SHP77 treated with DMSO at 0.1 percent for 48 hours (cell line): Measurements from ENCODE around the gene ZNRF3.

Source experiments
- DNase-seq: peaks from one replicate; lab custom pipeline; 2025; lab: John Stamatoyannopoulos, UW

Gene ZNRF3

DNA sequence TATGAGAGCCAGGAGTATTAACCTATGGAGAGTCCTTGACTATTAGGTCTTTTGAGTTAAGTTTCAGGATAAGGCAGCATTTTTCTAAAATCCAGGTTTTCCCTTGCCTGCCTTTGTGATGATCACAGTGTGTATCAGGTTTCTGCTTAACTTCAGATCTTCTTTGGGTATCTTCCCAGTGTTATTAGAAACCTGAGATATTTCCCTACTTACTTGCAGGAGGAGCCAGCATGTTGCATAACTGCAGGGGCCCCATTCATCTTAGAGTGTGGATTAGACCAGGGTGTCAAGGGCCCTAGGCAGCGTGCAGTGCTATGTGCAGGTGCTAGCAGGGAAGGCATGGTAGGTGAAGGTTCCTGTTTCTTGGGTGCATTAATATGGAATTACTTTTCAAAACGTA, 69.5 kb downstream of the ZNRF3 start:
- no peak for DNase-seq

DNA sequence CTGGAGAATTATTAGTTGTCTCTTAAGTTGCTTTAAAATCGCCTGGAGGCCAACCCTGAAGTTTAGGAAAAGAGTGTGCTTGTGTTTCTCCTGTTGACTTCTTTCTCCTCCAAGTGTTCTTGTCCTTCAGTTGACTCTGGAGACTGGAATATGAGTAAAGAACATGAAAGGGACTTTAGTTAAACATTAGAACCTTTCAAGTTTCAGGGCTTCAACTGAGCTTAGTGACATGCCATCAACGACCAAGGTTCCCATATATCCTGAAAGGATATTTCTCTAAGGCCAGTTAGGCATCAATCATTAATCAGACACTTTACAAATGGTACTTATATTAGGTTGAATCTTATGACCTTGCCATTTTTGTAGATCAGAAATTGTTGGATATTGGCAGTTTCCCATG, 70.0 kb downstream of the ZNRF3 start:
- no peak for DNase-seq

DNA sequence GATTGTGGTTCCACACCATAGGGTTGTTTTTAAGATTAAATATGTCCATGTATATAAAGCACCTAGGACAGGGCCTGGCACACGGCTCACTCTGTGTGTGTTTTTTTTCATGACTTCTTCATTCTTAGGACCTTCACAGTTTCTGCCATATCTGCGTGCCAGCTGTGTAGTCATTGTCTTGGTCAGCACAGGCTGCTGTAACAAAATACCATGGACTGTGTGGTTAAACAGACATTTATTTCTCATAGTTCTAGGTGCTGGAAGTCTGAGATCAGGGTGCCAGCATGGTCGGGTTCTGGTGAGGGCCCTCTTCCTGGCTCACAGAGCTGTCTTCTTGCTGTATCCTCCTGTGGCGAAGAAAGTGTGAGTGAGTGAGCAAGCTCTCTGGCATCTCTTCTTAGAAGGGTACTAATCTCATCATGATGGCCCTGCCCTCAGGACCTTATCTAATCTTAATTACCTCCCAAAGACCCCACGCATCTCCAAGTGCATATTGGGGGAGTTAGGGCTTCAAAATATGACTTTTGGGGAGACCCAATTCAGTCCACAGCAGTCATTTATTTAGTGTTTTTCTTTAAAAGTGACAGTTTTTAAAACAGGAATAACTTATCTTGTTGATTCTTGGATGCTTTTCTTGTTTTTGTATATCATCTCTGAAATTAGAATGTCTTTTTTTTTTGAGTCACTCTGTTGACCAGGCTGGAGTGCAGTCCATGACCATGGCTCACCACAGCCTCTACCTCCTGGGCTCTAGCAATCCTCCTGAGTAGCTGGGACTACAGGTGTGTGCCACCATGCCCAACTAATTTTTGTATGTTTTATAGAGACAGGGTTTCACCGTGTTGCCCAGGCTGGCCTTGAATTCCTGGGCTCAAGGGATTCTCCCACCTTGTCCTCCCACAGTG, 70.9 kb downstream of the ZNRF3 start:
- no peak for DNase-seq

DNA sequence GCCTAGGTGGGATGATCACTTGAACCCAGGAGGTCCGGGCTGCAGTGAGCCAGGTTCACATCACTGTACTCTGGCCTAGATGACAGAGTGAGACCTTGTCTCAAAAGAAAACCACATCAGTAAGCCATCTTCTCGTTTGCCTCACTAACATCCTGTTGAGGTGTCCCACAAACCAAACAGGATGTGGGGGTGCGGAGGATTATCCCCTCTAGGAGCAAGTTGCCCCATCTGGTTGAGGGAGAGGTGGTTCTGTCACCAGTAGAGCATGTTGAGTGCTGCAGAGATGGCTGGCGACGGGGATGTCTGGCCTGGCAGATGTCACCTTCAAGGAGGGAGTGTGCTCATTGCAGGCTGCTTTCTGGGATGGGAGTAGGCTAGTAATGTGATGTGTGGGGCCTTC, 72.4 kb downstream of the ZNRF3 start:
- DNase-seq = no peak

DNA sequence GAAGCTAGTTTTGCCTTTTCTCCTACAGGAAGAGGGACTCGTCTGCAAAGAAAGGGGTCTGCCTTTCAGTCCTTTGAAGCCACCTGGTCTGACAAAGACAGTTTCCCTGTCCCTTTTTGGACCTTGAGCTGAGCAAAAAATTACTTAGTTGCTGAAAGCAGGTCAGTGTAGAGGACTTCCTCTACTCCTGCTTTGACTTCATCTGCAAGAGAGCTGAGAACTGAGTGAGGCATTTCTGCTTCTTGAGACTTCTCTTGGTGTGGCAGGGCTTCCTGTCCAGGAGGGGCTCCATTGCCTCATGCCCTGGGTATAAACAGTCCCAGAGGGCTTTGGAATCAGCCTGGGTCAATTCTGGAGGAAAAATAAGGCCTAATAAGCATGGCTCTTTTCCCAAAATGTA, 73.1 kb downstream of the ZNRF3 start:
- no peak for DNase-seq

DNA sequence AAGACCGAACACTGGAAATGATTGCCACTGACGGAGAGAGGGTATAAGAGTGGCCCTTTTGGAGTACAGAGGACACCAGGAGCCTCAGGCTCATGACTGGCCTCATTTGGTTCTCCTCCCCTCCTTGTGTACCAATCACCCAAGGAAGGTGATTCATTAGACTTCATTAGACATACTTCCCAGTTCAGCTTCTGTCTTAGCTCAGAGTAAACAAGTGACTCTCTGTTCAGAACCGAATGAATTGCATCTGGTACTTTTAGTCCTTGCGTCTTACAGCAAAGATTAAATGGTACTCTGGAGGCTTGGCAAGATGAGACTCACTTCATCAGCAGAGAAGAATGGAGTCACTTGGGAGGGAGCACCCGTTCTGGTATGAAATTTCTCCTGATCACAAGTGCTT, 75.2 kb downstream of the ZNRF3 start:
- no peak for DNase-seq

DNA sequence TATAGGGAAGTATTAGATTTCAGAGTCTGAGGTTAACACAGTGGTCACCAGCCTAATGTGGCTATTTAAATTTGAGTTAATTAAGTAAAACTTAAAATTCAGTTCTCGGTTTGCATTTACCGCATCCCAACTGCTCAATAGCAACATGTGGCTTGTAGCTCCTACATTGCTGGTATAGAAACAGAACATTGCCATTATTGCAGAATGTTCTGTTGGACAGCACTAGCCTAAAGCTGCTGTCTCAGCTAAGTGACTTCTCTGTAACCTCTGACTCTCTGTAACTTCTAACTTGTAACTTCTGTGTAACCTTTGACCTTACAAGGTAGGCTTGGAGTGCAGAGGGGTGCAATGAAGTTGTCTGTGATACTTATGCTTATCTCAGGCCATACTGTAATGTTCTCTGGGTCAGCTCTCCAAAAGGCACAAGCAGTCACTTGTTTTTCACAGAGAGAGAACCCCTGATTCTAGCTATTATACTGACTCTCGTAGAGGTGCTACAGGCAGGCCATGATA, 78.7 kb downstream of the ZNRF3 start:
- no peak for DNase-seq

DNA sequence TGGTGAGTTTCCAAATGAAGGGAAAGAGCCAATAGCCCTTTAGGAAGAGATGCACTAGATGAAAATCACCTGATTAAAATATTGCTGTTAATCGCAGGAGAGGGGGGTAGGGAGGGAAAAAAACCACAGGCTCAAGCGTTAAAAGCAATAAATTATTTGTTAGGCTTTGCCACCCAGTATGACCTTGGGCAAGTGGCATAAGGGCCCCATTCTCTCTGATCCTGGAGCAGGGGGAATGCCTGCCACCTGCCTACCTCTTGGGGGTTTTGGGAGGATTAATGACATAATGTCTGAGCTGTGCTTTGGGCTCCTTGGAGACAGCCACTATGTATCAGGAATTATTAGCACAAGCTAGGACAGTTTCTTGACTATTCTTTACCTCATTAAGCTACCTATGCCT, 80.0 kb downstream of the ZNRF3 start:
- no peak for DNase-seq

DNA sequence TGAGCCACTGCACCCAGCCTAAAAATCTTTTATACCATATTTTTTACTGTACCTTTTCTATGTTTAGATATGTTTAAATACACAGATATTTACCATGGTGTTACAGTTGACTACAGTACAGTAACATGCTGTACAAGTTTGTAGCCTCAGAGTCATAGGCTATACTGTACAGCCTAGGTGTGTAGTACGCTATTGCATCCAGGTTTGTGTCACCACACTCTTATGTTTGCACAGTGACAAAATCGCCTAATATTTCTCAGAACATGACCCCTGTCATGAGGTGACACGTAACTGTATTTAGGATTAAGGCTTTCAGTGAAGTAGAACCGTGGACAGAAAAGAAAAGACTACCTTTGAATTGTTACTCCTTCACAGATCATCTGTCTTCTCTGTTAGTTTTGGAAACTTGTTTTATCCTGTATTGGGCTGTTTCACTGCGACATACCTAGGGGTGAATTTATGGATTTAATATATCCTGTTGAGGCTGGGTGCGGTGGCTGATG, 83.8 kb downstream of the ZNRF3 start:
- DNase-seq = no peak

DNA sequence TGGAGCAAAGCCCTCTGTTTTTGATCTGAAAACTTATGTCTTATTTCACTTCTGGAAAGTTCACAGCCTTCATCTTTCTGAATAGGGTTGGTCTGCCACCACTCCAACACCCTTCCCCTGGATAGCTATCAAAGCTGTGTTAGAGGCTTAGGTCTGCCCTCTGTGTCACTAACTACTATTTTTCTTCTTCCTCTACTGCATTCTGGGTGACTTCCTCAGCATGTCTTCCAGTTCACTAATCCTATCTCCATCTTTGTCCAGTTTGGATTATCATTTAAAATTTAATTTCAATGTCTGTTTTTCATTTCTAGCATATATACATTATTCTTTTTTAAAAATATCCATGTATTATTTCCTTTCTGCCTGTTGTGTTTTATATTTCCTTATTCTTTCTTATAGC, 84.6 kb downstream of the ZNRF3 start:
- DNase-seq = no peak

DNA sequence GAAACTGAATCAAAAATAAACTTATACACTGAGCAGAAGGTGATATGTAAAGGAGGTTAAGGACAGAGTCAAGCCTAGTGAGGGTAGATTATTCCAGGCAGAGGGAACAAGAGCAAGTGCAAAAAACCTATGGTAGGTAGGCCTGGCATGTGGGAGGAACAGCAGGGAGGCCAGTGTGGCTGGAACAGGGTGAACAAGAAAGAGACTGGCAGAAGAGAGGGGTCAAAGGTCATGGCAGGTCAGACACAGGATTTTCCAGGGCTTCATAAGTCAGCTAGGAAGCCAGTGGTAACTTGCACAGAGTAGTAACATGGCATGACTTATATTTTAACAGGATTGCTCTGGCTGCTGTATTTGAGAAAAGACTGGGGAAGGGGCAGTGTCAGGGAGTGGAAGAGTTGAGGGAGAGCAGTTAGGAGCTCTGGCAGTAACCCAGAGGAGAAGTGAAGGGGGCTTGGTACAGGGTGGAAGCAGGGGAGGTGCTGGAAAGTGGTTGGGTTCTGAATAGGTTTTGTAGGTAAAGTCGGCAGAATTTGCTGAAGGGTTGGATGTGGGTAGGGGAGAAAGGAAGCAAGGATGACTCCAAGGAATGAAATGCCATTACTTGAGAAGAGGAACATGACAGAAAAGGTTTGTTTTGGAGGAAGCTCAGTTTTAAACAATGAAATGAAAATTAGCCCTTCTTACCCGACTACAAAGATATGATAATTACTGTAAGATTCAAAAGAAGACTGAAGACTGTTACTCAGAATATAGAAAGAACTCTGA, 86.2 kb downstream of the ZNRF3 start:
- DNase-seq = no peak

DNA sequence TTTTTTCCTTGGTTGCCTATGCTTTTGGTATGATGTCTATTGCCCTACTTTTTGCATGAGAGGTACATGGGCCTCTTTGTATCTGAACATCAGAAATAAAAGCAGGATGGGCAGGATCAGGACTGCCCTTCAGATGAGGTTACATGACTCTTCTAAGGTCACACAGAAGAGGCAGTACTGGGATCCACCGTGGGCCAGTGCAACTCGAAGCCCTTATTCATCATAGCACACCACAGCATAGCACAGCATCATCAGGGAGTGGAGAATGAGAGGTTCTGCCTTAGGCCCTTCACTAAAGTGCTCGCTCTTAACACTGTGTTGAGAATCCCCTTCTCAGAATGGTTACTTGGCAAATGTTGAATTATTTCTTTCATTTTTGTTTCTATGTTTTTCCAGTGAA, 90.0 kb downstream of the ZNRF3 start:
- DNase-seq = no peak

DNA sequence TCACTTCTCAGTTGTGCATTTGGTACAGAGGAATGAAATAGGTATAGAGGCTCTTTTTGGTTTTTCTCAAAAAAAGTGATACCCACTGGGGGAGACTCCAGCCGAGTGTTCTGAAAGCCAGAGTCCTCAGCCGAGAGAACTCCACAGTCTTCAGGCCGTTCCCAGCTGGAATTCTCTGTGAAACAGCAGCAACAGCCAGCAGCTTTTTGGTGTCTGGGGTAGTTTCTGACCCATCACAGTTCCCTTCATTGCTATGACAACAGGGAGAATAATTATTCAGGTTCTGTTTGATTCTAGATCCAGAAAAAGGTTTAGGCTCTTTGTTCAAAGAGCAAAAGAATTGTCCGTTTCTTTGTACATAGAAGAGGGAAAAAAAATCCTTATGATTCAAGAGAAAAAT, 93.7 kb downstream of the ZNRF3 start:
- DNase-seq = no peak

DNA sequence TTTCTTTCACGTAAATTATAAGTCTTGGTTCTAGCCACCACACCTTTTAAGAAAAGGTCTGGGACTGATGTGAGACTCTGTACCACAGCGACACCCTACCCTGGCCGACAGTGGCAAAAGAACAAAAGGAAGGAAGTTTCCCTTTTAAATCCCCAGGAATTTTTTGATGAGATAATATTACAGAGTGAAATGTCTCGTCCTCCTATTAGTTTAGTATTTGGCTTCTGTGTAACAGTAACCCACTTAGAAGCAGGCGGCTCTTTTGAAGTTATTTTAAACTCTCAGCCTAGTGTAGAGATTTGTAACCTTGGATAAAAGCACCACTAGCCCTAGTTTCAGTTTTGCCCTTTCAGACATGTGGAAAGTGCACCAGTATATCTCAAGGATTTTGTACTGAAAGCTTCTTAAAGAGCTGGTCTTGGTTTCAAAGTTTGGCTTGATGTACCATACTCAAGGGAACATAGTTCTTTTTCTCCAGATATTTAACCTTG, 94.2 kb downstream of the ZNRF3 start:
- no peak for DNase-seq

DNA sequence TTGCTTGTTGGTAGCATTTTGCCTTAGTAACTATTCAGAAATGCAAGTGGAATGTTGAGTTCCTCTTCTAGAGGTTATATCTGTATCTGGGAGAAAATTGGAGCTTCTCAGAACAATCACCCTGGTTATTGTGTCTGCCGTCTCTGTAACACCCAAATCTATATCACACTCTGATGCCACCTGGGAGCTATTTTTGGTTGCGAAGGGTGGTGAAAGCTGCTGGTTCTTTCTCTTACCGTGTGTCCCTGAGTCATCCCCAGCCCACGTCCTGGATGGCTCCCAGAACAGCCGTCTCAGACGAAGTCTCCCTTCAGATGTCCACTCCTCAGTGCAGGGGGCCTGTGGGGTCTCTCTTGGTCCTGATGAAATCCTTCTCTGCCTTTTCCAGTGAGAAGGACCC, 94.8 kb downstream of the ZNRF3 start:
- peak; percentile 16 for DNase-seq

DNA sequence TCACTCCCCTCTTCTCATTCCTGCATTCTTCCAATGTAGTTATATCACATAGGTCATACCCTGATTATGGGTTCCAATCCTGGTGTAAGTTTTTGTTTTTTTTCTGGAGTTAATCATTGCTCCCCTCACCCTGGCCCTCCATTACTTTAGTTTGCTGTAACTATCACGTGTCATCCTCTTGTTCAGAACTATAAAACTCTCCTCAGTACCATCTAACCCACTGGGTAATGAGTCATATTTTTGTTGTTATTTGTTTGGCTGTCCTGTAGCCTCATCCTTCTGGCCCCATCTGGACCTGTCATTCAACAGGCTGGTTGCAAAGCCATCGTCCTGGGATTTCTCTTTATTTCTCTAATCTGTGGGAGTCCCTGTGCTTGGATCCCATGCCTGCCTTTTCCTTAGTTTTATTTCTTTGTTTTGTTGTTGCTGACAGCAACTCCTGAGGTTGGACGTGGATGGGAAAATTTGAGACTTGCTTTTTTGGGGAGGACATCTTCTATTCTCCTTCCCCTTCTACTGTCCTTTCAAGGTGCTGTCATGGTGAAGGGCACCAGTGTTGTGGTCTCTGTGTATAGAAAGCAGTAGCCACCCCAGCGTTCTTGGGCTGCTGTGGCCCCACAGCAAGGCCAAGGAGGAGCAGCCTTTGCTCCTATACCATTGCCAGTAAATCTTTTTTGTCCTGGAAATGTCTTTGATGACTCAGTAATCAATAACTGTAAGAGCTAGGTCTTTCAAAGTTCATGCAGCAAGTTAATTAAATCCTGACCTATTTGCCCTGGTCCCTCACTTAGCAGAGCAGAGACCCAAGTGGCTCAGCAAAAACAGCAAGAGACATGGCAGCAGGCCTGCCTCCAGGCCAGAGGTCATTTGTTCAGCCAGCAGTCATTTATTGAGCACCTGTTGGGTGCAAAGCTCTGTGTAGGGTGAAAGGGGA, 95.8 kb downstream of the ZNRF3 start:
- DNase-seq = no peak

DNA sequence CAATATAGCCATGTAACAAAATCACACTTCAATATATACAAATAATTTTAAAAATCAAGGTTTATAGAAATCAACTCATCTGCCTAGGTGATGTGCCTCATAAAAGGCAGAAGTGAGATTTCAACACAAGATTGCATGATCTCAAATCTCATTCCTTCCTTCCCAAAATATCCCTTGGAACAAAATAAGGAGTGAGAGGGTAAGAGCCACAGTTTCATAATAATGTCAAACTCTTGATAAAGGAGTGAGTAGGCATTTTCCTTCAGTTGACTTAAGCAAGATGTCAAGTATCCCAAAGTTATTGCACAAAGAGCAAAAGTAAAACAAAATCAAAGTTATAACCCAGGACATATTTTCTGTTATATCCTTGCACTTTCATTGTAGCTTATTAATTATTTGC, 97.0 kb downstream of the ZNRF3 start:
- DNase-seq = no peak

DNA sequence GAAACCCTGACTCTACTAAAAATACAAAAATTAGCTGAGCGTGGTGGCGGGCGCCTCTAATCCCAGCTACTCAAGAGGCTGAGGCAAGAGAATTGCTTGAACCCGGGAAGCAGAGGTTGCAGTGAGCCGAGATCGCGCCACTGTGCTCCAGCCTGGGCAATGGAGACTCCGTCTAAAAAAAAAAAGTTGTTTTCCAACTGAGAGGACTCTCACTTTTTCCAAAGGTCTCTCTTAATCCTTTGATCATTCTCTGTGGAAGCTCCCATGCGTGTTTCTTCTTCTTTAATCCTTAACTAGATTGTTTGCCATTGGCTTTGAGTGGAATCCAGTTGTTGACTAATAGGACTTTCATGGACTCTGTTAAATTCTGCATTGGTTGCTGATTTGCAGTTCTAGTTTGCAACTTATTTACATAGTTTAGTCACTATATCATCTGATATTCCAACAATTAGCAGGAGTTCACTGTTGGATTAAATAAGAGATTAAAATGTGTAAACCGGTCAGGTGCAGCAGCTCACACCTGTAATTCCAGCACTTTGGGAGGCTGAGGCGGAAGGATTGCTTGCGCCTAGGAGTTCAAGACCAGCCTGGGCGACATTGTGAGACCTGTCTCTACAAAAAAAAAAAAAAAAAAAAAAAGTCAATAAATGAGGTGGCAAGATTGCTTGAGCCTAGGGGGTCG, 98.6 kb downstream of the ZNRF3 start:
- DNase-seq = no peak

DNA sequence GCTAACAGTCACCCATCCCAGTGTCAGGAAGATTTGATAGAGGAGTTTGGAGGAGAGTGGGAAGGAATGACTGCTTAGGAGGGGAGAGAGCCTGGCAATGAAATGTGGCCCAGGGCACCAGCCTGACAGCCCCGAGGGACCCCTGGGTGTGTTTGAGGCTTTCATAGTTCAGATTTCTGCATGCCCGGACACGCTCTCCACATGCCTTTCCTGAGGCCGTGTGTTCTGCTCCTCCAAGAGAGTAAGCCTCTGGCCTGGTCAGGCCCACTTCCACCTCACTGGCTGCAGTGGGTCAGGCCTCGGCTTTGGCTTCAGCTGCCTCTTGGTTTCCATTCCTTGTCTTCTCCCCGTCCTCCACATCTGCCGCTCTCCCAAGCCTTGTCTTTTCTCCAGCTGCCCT, 99.8 kb downstream of the ZNRF3 start:
- no peak for DNase-seq

DNA sequence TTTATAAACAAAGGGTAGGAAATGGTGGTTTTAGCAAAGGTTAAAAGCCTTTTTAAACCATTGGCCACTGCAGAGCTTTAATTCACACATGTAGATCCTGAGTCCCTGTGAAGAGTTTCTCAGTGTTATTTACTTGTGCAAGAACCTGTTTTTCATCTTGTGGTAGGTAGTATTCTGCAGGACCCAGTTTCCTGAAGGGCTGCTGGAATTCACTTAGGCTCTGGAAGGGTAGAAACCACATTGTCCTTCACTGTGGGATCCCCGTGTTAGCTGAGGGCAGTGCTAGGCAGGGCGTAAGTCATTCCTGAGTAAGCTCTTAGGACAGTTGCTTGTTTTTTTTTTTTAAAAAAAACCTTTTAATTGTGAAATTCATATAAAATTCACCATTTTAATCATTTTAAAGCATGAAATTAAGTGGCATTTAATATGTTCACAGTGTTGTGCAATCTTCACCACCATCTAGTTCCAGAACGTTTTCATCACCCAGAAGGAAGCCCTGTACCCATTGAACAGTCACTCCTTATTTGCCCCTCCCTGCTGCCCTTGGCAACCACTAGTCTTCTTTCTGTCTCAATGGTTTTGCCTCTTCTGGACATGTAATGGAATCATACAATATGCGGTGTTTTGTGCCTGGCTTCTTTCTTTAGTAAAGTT, 100.5 kb downstream of the ZNRF3 start:
- DNase-seq = no peak
